HCT116 (cell line): ENCODE data around the gene TIMP4. TPM values are rescaled to one million over a fixed set of nuclear protein-coding genes. Genes with fewer than 3 reads are reported as not detected.

ENCODE experiments used
- ATAC-seq: fragments of 200-7000 bp; cut with Tn5 transposase; 2 replicates; pipeline ENCODE4 v1.9.1; 2020; ENCODE audit warnings: mild to moderate bottlenecking, moderate library complexity
- BruUV-seq: library from RNA; stranded (reverse); fragments of 400-500 nt; replicated peaks from 2 replicates; lab custom pipeline; 2021; lab: Mats Ljungman, UMichigan
- CTCF ChIA-PET: fragments of 300-600 bp; sonication (Branson Sonifier 250); formaldehyde crosslinking; loops from one replicate; lab custom pipeline; 2021; ENCODE audit warnings: antibody characterized with exemption; lab: Charles Lee
- POLR2A ChIA-PET: fragments of 300-600, 350-600 bp; sonication (Branson Sonifier 250); formaldehyde crosslinking; loops from one replicate; lab custom pipeline; 2021; ENCODE audit warnings: antibody characterized with exemption; lab: Charles Lee
- RAD21 ChIA-PET, 2 experiments: fragments of 300-600 bp; sonication (Branson Sonifier 250); formaldehyde crosslinking; loops; one replicate each; lab custom pipeline; 2023; ENCODE audit warnings: low total read pairs in 2 of 2; ENCODE audit not compliant: uncharacterized antibody in 2 of 2, unreplicated experiment in 2 of 2, low non-redundant PET in 1 of 2; lab: Charles Lee
- DNase-seq: peaks from one replicate; pipeline ENCODE4 v3.0.0-alpha.2; 2010; ENCODE audit warnings: low read depth, low spot score
- H2AFZ ChIP-seq: fragments of 200-600 bp; shearing (Covaris generic), sonication (generic); 2 replicates; pipeline ENCODE4 v1.6.1; 2017; ENCODE audit warnings: low read depth, mixed run types, mixed read lengths, antibody characterized with exemption, low read length; ENCODE audit not compliant: poor library complexity, severe bottlenecking
- H3K27ac ChIP-seq: 2 replicates; pipeline ENCODE4 v1.5.1; 2012; ENCODE audit warnings: low read depth, low read length
- H3K27me3 ChIP-seq: fragments of 200-600 bp; sonication (generic); 2 replicates; pipeline ENCODE4 v1.6.1; 2016; ENCODE audit warnings: mixed run types, low read length, mixed read lengths; ENCODE audit not compliant: insufficient read depth
- H3K36me3 ChIP-seq, 2 experiments: fragments of 200-500 bp in 1 of 2; fragments of 200-600 bp in 1 of 2; sonication (Bioruptor generic) in 1 of 2; sonication (generic) in 1 of 2; 2 replicates each; pipeline versions ENCODE4 v1.5.1 to v1.6.1; 2014 to 2016; ENCODE audit warnings: low read length in 2 of 2, inconsistent platforms in 1 of 2, mixed read lengths in 1 of 2, mixed run types in 1 of 2; ENCODE audit not compliant: insufficient read depth in 2 of 2, control insufficient read depth in 1 of 2
- H3K4me1 ChIP-seq, 2 experiments: fragments of 200-600 bp in 1 of 2; sonication (generic) in 1 of 2; 2 replicates each; pipeline versions ENCODE4 v1.5.1 to v1.6.1; 2012 to 2017; ENCODE audit warnings: low read length in 2 of 2, inconsistent platforms in 1 of 2, mild to moderate bottlenecking in 1 of 2, mixed read lengths in 1 of 2, mixed run types in 1 of 2, moderate library complexity in 1 of 2; ENCODE audit not compliant: insufficient read depth in 2 of 2, control insufficient read depth in 1 of 2
- H3K4me2 ChIP-seq: fragments of 200-600 bp; sonication (generic); 2 replicates; pipeline ENCODE4 v1.6.1; 2017; ENCODE audit warnings: mixed run types, low read length, mixed read lengths
- H3K4me3 ChIP-seq, 2 experiments: fragments of 200-600 bp in 1 of 2; sonication (generic) in 1 of 2; replicated peaks in 1 of 2; 2 replicates each; pipeline ENCODE4 v1.5.1; 2011 to 2016; ENCODE audit warnings: low read length in 2 of 2, control low read depth in 1 of 2, low read depth in 1 of 2, mild to moderate bottlenecking in 1 of 2, mixed read lengths in 1 of 2, mixed run types in 1 of 2
- H3K79me2 ChIP-seq: fragments of 200-600 bp; sonication (generic); 2 replicates; pipeline ENCODE4 v1.6.1; 2017; ENCODE audit warnings: mild to moderate bottlenecking, mixed run types, low read length, moderate library complexity, mixed read lengths; ENCODE audit not compliant: insufficient read depth
- H3K9ac ChIP-seq: fragments of 200-600 bp; sonication (generic); 2 replicates; pipeline ENCODE4 v1.6.1; 2016; ENCODE audit warnings: low read length, mixed read lengths
- H3K9me2 ChIP-seq: fragments of 200-600 bp; sonication (generic), shearing (Covaris generic); 2 replicates; pipeline ENCODE4 v1.6.1; 2017; ENCODE audit warnings: mixed run types, mild to moderate bottlenecking, moderate library complexity; ENCODE audit not compliant: insufficient read depth
- H3K9me3 ChIP-seq, 2 experiments: fragments of 200-500 bp in 1 of 2; fragments of 200-600 bp in 1 of 2; sonication (Bioruptor generic) in 1 of 2; sonication (generic) in 1 of 2; 2 replicates each; pipeline ENCODE4 v1.6.1; 2014 to 2017; ENCODE audit warnings: low read length in 2 of 2, mixed read lengths in 2 of 2, inconsistent platforms in 1 of 2, low read depth in 1 of 2, mild to moderate bottlenecking in 1 of 2, mixed run types in 1 of 2, moderate library complexity in 1 of 2; ENCODE audit not compliant: control insufficient read depth in 1 of 2, insufficient read depth in 1 of 2
- H4K20me1 ChIP-seq: fragments of 200-600 bp; sonication (generic), shearing (Covaris generic); 2 replicates; pipeline ENCODE4 v1.6.1; 2017; ENCODE audit warnings: mixed run types, mild to moderate bottlenecking, moderate library complexity; ENCODE audit not compliant: insufficient read depth
- ATF3 ChIP-seq: IDR thresholded peaks from 2 replicates; pipeline ENCODE4 v1.6.1; 2012
- CEBPB ChIP-seq: IDR thresholded peaks from 2 replicates; pipeline ENCODE4 v1.6.1; 2012; ENCODE audit warnings: low read depth
- JUND ChIP-seq: IDR thresholded peaks from 2 replicates; pipeline ENCODE4 v1.6.1; 2012
- POLR2A ChIP-seq: IDR thresholded peaks from 2 replicates; pipeline ENCODE4 v1.7.0; 2011; ENCODE audit warnings: borderline replicate concordance; ENCODE audit not compliant: insufficient read depth, insufficient read length; ENCODE audit errors: extremely low read depth
- RAD21 ChIP-seq: IDR thresholded peaks from 2 replicates; pipeline ENCODE4 v1.6.1; 2012; ENCODE audit warnings: low read depth, mild to moderate bottlenecking
- SP1 ChIP-seq: IDR thresholded peaks from 2 replicates; pipeline ENCODE4 v1.6.1; 2012; ENCODE audit warnings: low read depth
- SRF ChIP-seq: IDR thresholded peaks from 2 replicates; pipeline ENCODE4 v1.6.1; 2012; ENCODE audit warnings: low read depth
- ZFX ChIP-seq: fragments of 450-650 bp; IDR thresholded peaks from 2 replicates; pipeline ENCODE4 v1.6.1; 2017
- intact Hi-C: fragments of 100-400 bp; cut with micrococcal nuclease; formaldehyde crosslinking; loops from 2 replicates; pipeline ENCODE4 v1.10.0; 2022
- total RNA-seq: library from RNA; stranded (reverse); gene quantifications from one replicate; pipeline ENCODE4 v1.2.1, GENCODE V29; 2021; ENCODE audit not compliant: unreplicated experiment
- TF ChIP-seq, protein P1 (sequence below): IDR thresholded peaks from 2 replicates; pipeline ENCODE4 v1.6.1; 2011; ENCODE audit warnings: mild to moderate bottlenecking, low read length, moderate library complexity; ENCODE audit not compliant: insufficient replicate concordance; ENCODE audit errors: extremely low read depth
- TF ChIP-seq, protein P2 (sequence below), 3 experiments: fragments of 200-600 bp in 1 of 3; sonication (generic) in 1 of 3; IDR thresholded peaks in 2 of 3; conservative IDR thresholded peaks in 1 of 3; 2 replicates each; pipeline ENCODE4 v1.5.1; 2012 to 2017; ENCODE audit warnings: low read depth in 2 of 3, low read length in 2 of 3, antibody characterized with exemption in 1 of 3, borderline replicate concordance in 1 of 3, control low read depth in 1 of 3, mild to moderate bottlenecking in 1 of 3, mixed read lengths in 1 of 3, mixed run types in 1 of 3, moderate library complexity in 1 of 3; ENCODE audit not compliant: insufficient read depth in 1 of 3
- TF ChIP-seq, protein P3 (sequence below): IDR thresholded peaks from 2 replicates; pipeline ENCODE4 v1.6.1; 2012; ENCODE audit warnings: low read depth

The TIMP4 gene
- total RNA-seq, 1 experiment from 2014 or later = not detected

- Histone ChIP-seq H3K27ac (no peak overlapping the region), H3K79me2 (no peaks in the 10 kb centered on the region), H3K9me2 (no peaks in the 10 kb centered on the region), H4K20me1 (no peaks in the 10 kb centered on the region), H3K9ac (no peak overlapping the region), H3K4me2 (peak overlapping the region; percentile 31; the same call in 1 of the 2 replicates), H3K9me3 (peaks cover 9% of the 10 kb centered on the region in 2 experiments; a peak in 2 of 4 replicates), H3K36me3 (no peaks in the 10 kb centered on the region), H3K4me1 (peaks cover 12 to 40% of the 10 kb centered on the region in 2 experiments), H2AFZ (no peak overlapping the region), H3K27me3 (no peaks in the 10 kb centered on the region), H3K4me3 (no peak overlapping the region)
- no TSS peak for BruUV-seq
- ChIA-PET RAD21 (interaction anchor here (1.3 to 3.2 kb wide), 4 partner anchors 41 to 304 kb away, joined by 3 to 14 read pairs (median 12); no protein-coding TSS in a partner anchor), POLR2A (no interaction called here), CTCF (interaction anchor here (0.9 to 6.9 kb wide), 9 partner anchors 8 to 309 kb away, joined by 3 to 75 read pairs (median 5); partner anchors contain the start of gene TSEN2)
- intact Hi-C loops = loop anchor here (1.0 to 10.0 kb wide), 4 partner anchors 37 to 306 kb away; partner anchors contain the start of gene TSEN2
- TF ChIP-seq SP1 = no peak
- TF ChIP-seq, protein P1, sequence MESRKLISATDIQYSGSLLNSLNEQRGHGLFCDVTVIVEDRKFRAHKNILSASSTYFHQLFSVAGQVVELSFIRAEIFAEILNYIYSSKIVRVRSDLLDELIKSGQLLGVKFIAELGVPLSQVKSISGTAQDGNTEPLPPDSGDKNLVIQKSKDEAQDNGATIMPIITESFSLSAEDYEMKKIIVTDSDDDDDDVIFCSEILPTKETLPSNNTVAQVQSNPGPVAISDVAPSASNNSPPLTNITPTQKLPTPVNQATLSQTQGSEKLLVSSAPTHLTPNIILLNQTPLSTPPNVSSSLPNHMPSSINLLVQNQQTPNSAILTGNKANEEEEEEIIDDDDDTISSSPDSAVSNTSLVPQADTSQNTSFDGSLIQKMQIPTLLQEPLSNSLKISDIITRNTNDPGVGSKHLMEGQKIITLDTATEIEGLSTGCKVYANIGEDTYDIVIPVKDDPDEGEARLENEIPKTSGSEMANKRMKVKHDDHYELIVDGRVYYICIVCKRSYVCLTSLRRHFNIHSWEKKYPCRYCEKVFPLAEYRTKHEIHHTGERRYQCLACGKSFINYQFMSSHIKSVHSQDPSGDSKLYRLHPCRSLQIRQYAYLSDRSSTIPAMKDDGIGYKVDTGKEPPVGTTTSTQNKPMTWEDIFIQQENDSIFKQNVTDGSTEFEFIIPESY = no peak
- no peak for TF ChIP-seq POLR2A
- TF ChIP-seq RAD21 = peak; percentile 94
- TF ChIP-seq, protein P2, sequence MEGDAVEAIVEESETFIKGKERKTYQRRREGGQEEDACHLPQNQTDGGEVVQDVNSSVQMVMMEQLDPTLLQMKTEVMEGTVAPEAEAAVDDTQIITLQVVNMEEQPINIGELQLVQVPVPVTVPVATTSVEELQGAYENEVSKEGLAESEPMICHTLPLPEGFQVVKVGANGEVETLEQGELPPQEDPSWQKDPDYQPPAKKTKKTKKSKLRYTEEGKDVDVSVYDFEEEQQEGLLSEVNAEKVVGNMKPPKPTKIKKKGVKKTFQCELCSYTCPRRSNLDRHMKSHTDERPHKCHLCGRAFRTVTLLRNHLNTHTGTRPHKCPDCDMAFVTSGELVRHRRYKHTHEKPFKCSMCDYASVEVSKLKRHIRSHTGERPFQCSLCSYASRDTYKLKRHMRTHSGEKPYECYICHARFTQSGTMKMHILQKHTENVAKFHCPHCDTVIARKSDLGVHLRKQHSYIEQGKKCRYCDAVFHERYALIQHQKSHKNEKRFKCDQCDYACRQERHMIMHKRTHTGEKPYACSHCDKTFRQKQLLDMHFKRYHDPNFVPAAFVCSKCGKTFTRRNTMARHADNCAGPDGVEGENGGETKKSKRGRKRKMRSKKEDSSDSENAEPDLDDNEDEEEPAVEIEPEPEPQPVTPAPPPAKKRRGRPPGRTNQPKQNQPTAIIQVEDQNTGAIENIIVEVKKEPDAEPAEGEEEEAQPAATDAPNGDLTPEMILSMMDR (IDR thresholded peaks at IDR 0.05 in 2 of 3, conservative IDR thresholded peaks at IDR 0.05 in 1 of 3; ENCODE audit: borderline replicate concordance in 1 of 3, insufficient read depth in 1 of 3, low read depth in 2 of 3, low read length in 2 of 3) = peak; percentile 71 to 90 (median 85)
- no peak for TF ChIP-seq SRF
- no peak for TF ChIP-seq ZFX
- no peak for TF ChIP-seq JUND
- TF ChIP-seq CEBPB = no peak
- TF ChIP-seq, protein P3, sequence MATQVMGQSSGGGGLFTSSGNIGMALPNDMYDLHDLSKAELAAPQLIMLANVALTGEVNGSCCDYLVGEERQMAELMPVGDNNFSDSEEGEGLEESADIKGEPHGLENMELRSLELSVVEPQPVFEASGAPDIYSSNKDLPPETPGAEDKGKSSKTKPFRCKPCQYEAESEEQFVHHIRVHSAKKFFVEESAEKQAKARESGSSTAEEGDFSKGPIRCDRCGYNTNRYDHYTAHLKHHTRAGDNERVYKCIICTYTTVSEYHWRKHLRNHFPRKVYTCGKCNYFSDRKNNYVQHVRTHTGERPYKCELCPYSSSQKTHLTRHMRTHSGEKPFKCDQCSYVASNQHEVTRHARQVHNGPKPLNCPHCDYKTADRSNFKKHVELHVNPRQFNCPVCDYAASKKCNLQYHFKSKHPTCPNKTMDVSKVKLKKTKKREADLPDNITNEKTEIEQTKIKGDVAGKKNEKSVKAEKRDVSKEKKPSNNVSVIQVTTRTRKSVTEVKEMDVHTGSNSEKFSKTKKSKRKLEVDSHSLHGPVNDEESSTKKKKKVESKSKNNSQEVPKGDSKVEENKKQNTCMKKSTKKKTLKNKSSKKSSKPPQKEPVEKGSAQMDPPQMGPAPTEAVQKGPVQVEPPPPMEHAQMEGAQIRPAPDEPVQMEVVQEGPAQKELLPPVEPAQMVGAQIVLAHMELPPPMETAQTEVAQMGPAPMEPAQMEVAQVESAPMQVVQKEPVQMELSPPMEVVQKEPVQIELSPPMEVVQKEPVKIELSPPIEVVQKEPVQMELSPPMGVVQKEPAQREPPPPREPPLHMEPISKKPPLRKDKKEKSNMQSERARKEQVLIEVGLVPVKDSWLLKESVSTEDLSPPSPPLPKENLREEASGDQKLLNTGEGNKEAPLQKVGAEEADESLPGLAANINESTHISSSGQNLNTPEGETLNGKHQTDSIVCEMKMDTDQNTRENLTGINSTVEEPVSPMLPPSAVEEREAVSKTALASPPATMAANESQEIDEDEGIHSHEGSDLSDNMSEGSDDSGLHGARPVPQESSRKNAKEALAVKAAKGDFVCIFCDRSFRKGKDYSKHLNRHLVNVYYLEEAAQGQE = no peak
- TF ChIP-seq ATF3 = no peak
- ATAC-seq (peak; percentile 87), DNase-seq (peak; percentile 28)
These were observed 17.2 kb upstream of the TIMP4 start for GRCh38 chr3:12175844-12176453.
